Measurements from ENCODE around the gene RFTN2. TPM values are rescaled to one million over a fixed set of nuclear protein-coding genes. Genes with fewer than 3 reads are reported as not detected.
"Not testable (repeated sequence)": the region's sequence is repeated elsewhere in the genome, so short reads cannot be mapped to it uniquely, and the experiment has no call there.

The RFTN2 gene
- total RNA-seq, 1 experiment from 2014 or later, result 1.5 TPM

DNA sequence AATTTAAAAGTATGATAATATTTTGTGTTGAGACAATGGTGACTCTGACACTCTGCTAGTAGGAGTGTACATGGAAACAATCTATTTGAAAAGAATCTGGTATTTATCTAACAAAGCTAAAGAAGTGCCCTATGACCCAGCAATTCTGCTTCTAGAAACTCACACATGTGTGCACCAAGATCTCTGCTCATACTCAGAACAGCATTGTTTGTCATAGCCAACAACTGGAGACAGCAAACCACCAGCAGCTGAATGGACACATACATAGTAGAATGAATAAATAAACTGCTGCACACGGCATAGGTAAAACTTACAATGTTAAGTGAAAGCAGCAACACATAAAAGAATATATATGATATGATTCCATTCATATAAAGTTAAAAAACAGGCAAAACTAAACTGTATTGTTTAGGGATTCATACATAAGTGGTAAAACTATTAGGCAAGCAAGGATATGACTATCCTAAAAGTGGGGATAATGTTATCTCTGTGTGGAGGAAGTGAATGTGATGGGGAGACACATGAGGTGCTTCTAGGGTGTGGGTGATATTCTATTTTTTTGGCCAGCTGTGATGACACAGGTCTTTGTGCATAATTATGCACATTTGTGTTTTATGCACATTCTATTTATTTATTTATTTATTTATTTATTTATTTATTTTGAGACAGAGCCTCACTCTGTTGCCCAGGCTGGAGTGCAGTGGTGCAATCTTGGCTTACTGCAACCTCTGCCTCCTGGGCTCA, 71.1 kb downstream of the RFTN2 start:
- no peak for DNase-seq (ENCODE audit: low spot score)

GRCh38 chr2:197601726-197602125, 73.7 kb downstream of the RFTN2 start:
- DNase-seq (ENCODE audit: low spot score), result no peak

DNA sequence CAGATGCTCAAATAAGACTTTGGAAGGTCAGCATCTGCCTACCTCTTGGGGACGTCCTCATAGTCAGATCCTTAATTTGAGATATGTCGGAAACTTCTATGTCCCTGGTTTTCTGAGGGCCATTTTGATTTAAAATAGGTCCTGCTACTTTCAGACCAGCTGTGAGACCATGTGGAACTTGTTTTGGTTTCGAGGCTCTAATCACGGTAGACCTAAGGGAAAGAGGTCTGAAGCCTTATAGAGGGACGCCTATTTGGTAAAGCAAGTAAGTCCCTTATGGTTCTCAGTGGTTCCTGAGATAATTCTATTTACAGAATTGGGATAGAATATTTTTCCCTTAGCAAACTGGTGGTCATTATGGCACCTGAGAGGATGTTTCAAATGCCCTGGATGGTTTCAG, 75.1 kb downstream of the RFTN2 start:
- no peak for DNase-seq (ENCODE audit: low spot score)

GRCh38 chr2:197599285-197599965, 76.0 kb downstream of the RFTN2 start:
- DNase-seq (ENCODE audit: low spot score), result peak; percentile 27

DNA sequence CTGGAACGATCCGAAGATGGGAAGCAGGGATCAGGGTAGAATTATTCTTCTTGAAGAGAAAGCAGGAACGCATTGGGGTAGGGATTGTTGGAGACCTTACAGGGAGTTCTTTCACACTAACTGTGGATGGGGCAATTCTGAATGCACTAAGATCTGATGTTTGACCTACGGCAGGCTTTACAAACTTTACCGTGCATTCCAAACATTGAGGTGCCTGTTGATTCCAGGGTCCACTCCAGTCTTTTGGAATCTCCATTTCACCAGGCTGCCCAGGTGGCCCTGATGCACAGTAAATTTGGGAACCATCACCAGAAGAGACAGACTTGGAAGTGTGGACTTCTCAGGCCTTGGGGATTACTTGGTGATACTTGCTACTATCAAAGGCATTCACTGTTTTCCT, 76.9 kb downstream of the RFTN2 start:
- no peak for DNase-seq (ENCODE audit: low spot score)

GRCh38 chr2:197597166-197597565, 78.2 kb downstream of the RFTN2 start:
- DNase-seq (ENCODE audit: low spot score), result no peak

GRCh38 chr2:197596766-197597165, 78.6 kb downstream of the RFTN2 start:
- DNase-seq (ENCODE audit: low spot score), result no peak

- no peak for DNase-seq (ENCODE audit: low spot score)
Measured at GRCh38 chr2:197591339-197592072, 83.9 kb downstream of the RFTN2 start.

DNA sequence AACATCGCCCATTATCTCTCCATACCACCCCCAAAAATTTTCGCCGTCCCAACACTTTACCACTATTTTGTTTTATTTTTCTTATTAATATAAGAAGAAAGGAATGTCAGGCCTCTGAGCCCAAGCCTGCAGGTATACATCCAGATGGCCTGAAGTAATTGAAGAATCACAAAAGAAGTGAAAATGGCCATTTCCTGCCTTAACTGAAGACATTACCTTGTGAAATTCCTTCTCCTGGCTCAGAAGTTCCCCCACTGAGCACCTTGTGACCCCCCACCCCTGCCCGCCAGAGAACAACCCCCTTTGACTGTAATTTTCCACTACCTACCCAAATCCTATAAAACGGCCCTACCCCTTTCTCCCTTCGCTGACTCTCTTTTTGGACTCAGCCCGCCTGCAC, 88.1 kb downstream of the RFTN2 start:
- DNase-seq (ENCODE audit: low spot score), result not testable (repeated sequence)

GRCh38 chr2:197580166-197580565, 95.2 kb downstream of the RFTN2 start:
- not testable (repeated sequence) for DNase-seq (ENCODE audit: low spot score)

- not testable (repeated sequence) for DNase-seq (ENCODE audit: low spot score)
Measured at GRCh38 chr2:197578294-197578693, 97.1 kb downstream of the RFTN2 start.

GRCh38 chr2:197577446-197577845, 97.9 kb downstream of the RFTN2 start:
- no peak for DNase-seq (ENCODE audit: low spot score)

DNA sequence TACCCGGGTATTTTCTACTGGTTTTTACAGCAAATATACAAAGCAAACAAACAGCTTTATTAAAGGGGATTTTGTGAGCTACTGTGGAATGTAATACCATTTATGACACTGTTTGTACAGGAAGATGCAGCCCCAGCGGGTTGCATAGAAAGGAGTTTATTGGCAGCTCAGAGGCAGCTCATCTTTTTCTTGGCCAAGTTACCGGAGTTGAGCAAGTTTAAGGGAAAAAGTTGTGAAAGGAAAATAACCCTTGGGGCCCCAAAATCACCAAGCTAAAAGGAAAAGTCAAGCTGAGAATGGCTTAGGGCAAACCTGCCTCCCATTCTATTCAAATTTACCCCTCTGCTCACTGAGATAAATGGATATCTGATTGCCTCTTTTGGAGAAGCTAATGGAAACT, 98.8 kb downstream of the RFTN2 start:
- no peak for DNase-seq (ENCODE audit: low spot score)

GRCh38 chr2:197575987-197576386, 99.4 kb downstream of the RFTN2 start:
- no peak for DNase-seq (ENCODE audit: low spot score)

DNA sequence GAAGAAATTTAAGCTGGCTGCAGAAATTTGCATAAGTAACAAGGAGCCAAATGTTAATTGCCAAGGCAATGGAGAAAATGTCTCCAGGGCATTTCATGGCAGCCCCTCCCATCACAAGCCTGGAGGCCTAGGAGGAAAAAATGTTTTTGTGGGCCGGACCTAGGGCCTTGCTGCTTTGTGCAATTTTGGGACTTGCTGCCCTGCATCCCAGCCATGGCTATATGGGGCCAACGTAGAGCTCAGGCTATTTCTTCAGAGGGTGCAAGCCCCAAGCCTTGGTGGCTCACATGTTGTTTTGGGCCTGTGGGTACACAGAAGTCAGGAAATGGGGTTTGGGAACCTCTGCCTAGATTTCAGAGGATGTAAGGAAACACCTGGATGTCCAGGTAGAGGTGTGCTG, 101.8 kb downstream of the RFTN2 start:
- DNase-seq (ENCODE audit: low spot score), result no peak

DNA sequence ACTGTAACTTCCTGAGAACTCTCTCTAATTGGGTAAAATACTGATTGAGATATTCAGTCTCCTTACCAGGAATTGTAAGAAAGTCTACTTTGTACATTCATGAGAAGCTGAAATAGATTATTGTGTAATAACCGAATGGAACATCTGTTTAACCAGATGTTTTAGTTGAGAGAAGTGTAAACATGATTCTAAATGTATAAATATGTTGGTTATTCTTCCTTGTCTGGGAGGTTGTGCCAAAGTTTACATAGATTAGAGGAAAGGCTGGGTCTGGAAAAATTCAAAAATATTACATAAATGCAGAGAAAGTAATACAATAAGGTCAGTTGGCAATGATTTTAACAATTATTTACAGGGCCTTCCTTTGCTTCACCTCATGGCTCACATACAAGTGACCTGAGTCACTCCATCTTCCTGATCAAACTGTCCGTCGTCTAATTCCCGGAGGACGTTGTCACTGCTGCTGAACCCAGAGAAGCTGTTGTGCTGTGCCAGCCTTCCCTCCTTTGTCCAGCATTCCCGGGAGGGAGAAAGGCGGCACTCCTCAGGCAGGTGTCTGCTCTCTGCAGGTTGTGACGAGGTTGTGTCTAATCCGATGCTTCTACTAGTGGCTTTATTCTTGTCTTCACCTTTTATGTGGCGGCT, 103.6 kb downstream of the RFTN2 start:
- DNase-seq (ENCODE audit: low spot score), result no peak

DNA sequence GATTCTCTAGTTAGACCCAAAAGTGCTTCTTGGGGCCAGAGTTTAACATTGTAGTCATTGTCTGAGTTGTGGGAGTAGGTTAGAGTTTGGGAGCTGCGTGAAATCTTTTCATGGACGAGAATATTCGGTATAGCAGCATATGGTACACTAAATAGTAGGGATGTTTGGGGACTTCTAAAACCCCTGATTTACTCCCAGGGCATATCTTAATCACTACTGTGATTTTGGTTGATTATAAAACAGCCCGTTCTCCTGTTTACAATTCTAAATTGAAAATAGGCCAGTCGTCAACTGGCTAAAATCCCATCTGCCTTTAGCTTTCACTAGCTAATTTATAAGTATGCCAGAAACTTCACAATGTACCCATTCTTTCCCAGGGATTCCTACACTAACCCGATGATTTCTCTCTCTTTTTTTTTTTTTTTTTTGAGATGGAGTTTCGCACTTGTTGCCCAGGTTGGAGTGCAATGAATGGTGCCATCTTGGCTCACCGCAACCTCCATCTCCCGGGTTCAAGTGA, 115.2 kb downstream of the RFTN2 start:
- DNase-seq (ENCODE audit: low spot score), result no peak

DNA sequence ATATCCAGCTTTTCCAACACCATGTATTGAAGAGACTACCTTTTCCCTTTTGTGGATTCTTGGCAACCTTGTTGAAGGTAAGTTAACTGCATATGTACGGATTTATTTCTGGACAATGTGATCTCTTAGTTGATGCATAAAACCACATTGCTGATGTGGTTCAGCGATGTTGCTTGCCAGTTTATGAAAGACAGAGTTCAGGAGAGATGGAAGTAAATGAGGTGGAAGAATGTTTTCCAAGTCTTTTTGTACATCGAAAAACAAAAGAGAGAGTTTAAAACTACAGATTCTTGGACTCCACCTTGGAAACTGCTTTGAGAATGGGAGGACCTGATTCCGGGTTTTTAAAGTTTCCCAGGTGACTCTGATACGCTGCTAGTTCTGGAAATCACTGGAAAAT, 115.7 kb downstream of the RFTN2 start:
- no peak for DNase-seq (ENCODE audit: low spot score)

GRCh38 chr2:197558393-197558792, 117.0 kb downstream of the RFTN2 start:
- no peak for DNase-seq (ENCODE audit: low spot score)

DNA sequence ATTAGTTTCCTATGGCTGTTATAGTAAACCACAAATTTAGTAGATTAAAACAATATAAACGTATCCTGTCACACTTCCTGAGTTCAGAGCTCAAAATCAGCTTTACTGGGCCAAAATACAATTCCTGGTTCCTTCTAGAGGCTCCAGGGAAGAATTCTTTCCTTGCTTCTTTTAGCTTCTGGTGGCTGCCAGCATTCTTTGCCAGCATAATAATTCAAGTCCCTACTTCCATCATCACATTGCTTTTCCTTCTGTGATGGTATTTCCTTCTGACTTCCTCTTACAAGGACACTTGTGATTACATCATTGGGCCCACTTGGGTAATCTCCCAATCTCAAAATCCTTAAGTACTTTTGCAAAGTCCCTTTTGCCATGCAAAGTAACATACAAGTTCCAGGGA, 118.9 kb downstream of the RFTN2 start:
- no peak for DNase-seq (ENCODE audit: low spot score)

- DNase-seq (ENCODE audit: low spot score), result no peak
Measured at GRCh38 chr2:197555467-197555866, 119.9 kb downstream of the RFTN2 start.

GRCh38 chr2:197551260-197551659, 124.1 kb downstream of the RFTN2 start:
- DNase-seq (ENCODE audit: low spot score), result not testable (repeated sequence)

Measured in H4 (cell line).